GM21423 (cell line): ENCODE data around the gene CLMN.
"Not testable (repeated sequence)": the region's sequence is repeated elsewhere in the genome, so short reads cannot be mapped to it uniquely, and the experiment has no call there.

Experiments used
- ATAC-seq: cut with Tn5 transposase; IDR thresholded peaks from one replicate; pipeline ENCODE4 v1.9.1; 2021; ENCODE audit warnings: mild to moderate bottlenecking, moderate library complexity; ENCODE audit not compliant: unreplicated experiment

Gene CLMN

DNA sequence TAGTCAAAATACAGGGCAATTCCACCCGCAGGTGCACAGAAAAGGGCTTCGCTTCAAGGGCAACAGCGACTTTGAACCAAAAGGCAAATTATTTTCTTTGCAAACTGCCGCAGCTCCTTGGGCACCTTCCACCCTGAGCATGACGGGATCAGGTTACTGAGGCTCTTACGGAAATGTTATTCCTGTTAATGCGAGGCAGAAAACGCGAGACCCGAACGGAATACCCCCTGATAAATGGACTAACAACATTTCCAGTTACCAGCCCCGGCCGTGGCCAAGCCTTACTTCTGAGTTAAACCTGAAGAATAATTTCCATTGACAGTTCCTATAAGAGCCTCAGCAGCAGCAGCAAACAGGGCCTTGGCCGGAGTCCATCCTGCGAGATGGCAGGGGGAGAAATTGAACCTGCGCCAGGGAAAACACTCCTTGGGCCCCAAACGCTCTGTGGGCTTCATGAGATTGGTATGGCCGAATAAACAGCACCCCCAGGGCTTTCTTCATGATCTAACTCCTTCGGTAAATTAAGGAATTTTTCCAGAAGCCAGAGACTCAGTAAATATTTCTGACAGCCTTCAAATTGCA, 92.3 kb downstream of the CLMN start:
- ATAC-seq, result no peak

DNA sequence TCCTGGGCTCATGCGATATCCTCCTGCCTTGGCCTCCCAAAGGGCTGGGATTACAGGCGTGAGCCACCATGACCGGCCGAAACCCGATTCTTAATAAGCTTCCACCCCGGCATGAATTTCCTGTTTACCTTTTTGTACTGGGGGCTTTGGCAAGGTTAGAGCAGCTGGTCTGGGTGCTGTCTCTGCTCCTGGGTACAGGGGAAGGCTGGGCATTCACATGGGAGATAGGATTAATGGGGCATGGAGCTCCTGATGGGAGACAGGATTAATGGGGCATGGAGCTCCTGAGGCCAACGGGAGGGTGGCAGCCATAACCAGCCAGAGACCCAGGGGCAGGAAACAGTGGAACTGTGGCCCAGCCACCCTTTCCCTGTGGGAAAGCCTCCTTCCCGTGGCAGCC, 92.9 kb downstream of the CLMN start:
- no peak for ATAC-seq

DNA sequence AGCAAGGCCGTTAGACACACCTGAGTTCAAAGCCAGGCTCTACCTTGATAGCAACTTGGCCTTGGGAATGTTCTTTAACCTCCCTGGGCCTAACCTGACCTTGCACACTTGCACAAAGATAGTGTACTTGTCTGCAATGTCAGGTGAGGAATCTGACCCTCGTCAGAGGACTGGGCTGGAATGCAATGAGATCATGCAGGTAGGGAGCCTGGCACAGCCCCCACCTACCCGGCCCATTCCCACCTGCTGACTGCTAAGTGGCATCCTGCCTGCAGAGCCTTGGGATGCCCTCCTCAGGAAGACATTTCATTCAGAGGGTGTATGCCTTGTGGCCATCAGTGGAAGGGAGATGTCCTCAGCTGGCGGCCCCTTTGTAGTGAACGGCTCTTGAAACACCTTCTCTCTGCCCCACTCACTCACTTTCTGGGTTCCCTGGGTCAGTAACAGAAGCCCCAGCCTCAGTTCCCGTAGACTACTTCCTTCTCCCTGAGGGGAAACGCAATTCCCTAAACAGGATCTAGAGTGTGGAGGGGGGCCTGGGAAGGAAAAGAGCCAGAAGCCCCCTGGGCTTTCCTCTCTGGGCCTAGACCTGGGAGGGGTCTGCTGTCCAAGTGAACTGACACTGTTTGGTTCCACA, 94.3 kb downstream of the CLMN start:
- no peak for ATAC-seq

DNA sequence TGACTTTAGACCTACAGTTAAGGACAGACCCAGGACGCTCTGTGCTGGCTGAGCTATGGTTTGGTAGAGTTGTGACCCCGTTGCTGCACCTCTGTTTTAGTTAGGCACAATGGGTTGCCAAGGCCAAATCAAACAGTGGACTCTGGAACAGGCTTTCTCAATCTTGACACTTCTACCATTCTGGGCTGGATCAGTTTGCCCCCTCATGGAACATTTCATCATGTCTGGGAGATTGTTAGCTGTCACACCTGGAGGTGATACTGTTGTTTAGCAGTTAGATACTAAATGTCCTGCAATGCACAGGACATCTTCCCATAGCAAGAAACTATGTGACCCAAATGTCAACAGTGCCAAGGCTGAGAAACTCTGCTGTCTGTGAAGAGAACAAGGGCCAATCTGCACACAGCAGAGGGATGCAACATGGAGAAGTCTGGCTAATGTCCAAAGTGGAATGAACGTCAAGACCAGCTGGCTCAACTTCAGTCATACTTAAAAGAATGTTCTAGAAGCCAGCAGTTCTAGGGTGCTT, 96.8 kb downstream of the CLMN start:
- ATAC-seq, result no peak

DNA sequence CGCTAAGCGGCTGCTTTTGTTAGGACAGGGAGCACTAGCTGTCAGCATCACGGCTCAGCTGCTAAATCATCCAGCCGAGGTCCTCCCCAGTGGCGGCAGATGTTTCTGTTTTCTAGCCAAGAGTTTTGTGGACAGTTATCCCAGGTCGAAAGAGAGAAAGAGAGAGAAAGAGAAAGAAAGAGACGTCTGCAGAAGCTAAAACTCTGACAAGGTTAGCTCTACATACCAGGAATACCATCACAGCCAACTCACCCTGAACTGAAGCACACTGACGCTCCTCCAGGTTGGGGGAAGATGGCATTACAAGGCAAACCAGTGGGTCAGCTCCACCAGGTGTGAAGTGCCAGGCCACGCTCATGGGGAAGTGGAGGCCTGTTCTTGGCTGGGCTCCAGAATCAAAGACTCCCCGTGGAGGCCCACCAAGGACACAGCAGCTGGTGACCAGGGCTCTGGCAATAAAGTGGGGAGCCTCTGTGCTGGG, 97.5 kb downstream of the CLMN start:
- ATAC-seq, result no peak

DNA sequence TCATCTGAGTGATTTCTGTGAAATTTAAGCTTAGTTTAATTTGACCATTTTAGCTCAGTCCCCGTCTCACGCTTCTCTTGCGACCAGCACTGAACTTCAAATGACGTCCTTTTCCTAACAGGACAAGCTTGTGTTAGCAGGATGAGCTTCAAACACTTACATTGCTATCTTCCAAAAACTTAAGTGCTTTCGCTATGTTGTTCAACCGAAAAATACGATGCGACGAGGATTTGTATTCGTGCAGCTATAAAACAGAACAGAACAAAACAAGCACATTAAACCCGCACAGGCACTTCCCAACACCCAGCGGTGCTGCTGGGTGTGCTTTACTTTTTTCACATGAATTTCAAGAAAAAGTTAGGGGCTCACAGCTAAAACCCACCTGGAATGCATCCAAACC, 98.2 kb downstream of the CLMN start:
- ATAC-seq, result no peak

DNA sequence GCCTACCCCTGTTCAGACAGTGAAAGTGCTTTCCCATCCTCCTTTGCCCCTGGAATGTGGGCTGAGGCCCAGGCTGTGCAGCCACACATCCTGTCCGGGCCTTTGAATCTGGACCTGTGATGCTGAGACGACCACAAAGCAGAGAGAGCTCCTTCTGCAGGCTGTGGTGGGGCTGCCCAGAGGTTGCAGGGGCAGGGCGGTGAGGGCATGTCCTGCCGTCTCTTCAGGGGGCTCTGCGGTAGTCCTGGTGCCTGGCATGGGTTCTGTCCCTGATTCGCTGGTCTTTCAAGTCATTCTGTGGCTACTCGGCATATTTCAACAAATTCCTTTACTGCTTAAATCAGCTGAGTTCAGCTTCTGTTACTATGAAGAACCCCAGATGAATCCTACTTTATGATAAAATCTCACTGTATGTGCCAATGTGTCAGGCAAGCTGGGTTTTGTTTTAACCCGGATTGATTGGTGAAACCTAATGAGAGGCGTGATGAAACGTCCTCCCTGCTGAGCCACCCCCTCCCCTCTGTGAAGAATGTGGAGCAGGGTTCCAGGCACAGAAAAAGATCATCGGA, 99.0 kb downstream of the CLMN start:
- ATAC-seq, result no peak

DNA sequence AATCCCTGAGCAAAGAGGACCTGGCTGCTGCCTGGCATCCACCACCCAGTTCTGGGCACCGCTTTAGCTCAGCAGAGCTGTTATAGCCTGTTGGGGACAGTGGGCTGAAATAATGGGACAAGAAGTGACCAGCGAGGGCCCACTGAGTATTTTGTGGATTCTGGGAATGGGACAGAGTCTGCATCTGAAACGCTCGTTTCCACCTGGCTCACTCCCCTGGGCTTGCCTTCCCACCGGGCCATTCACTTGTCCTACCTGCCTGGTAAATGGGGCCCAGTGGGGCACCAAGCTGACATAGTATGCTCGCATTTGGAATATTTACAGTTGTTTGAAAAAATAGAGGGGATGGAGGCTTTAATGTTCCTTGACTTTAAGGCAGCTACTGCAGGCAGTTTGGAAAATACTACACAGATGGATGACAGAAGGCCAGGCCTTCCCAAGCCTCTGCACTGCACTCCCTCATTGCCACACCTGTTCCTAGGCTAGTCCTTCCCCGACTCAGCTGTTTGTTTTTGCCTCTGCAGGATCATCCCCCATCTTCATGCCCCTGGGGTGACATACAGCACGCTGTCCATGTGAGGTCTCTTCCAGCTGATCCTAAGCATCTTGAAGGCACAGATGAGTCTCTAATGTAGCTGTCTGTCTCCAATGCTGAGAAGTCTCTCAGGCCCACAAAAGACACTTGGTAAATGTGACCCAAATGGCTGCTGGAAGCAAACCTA, 101.1 kb downstream of the CLMN start:
- no peak for ATAC-seq

DNA sequence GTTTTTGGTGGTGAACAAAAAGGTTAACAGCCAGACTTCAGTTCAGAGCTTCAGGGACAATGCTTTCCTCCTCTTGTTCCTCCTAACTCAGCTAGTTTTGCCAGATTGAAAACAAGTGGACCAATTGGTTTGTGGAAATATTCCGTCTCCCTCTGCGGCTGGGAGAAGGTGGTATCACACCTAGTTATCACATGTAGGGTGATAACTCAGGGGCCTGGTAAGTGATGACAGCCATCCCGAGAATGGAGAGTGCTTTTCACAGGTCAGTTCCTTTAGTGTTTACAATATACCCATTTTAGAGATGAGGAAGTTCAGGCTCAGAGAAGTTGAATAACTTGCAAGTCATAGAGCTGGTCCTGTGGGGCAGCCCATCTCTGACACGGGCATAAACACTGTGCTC, 101.7 kb downstream of the CLMN start:
- ATAC-seq, result no peak

DNA sequence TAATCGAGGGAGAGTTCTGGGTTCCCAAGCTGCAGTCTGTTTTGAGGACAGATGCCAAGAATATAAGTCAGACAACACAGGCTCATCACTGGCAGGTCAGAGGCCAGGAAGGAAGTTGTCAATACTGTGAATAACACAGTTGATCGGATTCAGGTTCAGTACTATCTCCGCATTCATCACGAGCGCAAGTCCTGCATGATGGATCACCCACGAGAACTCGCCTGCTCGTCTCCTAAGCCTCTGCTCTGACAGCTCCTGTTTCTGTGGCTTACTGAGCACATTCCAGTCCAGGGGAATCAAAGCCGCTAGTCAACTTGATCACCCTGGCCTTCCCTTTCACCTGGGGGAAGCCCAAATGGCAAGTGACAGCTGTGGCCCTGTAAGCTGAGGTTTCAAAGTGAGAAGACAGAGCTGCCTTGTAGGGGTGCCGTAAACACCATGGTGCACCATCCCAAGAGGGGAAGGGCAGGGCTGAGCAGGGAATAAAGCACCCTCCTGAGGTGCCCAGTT, 102.3 kb downstream of the CLMN start:
- no peak for ATAC-seq

DNA sequence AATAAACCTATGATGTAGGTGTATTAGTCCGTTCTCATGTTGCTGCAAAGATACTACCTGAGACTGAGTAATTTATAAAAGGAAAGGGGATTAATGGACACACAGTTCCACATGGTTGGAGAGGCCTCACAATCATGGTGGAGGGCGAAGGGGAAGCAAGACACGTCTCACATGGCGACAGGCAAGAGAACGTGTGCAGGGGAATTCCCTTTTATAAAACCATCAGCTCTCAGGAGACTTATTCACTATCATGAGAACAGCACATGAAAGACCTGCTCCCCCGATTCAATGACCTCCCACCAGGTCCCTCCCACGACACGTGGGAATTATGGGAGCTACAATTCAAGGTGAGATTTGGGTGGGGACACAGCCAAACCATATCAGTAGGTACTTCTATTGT, 103.7 kb downstream of the CLMN start:
- no peak for ATAC-seq

DNA sequence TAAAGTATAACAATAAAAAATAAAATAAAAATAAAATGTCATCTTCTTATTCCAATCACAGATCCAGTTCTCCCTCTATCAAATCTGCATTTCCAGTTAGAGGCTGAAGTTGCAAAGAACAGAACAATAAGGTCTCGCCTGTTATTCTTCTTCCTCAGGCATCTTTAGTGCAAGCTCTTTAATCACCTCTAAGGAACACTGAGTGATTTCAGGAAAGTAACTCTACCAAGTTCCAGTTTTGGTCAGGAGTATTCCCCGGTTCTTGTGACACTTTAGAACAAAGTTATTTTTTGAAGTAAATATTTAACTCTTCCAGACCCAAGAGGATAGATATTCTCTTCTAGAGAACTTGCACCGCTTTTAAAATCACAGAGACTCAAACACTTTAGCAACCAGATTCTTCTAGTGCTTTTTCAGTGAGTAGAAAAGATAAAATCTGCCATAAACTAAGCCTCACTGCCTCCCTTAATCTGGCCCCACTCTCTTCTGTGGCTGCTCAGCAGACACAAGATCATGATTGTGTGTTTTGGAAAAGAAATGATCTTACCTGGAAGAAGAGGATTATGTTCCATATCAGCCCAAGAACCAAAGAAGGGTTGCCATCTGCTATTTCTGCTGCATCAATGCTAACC, 104.5 kb downstream of the CLMN start:
- ATAC-seq, result no peak

DNA sequence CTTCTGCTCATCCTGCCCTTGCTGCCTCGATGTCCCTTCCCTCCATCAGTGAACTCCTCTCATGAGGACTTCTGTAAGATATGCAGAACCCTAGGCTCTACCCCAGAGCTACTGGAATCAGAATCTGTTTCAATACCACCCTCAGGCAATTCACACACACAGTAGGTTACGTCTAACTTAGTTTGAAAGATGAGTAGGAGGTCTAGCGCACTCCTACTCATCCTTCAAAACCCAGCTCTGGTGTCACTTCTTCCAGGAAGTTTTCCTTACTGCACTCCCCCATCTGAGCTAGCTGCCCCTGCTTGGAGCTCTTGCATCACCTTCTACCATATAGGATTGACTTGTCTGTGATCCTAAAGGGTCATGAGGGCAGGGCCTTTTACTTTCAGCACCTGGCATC, 105.9 kb downstream of the CLMN start:
- ATAC-seq, result no peak

DNA sequence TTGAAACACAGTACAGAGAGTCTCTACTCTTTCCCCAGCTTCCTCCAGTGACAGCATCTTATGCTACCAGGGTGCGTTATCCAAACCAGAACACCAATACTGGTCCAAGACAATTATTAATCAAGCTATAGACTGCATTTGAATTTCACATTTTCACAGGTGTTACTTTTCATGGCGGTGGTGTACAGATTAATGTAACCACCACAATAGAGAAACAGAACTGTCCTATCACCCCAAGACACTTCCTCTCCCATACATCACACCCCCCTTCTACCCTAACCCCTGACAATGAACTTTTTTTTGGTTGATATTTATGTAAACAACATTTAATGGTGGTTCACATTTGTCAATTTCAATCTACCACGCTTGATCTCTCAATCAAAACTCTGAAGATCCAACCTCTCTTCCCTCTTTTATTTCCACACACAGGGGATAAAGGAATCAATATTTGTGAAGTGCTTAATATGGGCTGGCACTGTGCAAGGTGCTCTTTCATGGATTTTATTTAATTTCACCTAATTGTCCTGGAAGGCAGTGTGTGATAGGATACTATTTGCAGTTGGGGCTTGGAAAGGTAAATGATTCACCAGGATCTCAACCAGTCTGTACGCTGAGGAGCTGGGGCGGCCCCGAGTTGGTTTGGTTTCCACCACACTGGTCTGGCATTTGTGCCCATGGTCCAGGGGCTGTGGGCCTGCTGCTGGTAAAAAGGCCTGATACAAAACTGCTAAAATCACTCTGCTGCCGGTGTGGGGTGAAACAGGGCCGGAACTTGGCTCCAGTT, 107.8 kb downstream of the CLMN start:
- peak; percentile 73 for ATAC-seq

DNA sequence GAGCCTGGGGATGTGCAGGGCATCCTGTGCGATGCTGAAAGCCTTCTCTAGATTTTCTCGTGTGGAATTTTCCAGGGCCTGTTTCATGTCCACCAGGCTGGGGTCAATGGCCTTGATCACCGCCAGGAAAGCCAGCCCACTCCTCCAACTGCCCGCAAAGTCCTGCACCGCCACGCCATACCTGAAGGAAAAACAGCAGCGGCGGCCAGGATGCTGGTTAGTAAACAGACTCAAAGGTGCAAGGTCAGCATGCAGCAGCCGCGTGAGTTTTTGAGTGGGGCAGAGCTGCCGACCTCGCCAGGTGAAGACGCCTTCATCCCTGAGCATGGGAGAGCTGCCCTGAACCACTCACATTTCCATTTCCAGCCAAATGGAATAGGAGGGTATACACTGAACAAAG, 109.0 kb downstream of the CLMN start:
- no peak for ATAC-seq

DNA sequence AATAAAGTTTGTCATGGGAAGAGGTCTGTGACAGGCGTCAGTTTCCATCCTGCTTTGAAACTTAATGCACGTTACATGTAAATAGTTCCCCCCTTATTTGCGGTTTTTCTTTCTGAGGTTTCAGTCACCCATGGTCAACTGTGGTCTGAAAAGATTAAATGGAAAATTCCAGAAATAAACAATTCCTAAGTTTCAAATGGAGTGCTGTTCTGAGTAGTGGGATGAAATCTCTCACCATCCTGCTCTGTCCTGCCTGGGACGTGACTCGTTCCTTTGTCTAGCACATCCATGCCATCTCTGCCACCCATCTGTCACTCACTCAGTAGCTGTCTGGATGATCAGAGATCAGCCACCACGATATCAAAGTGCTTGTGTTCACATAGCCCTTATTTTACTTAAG, 111.1 kb downstream of the CLMN start:
- ATAC-seq, result no peak

DNA sequence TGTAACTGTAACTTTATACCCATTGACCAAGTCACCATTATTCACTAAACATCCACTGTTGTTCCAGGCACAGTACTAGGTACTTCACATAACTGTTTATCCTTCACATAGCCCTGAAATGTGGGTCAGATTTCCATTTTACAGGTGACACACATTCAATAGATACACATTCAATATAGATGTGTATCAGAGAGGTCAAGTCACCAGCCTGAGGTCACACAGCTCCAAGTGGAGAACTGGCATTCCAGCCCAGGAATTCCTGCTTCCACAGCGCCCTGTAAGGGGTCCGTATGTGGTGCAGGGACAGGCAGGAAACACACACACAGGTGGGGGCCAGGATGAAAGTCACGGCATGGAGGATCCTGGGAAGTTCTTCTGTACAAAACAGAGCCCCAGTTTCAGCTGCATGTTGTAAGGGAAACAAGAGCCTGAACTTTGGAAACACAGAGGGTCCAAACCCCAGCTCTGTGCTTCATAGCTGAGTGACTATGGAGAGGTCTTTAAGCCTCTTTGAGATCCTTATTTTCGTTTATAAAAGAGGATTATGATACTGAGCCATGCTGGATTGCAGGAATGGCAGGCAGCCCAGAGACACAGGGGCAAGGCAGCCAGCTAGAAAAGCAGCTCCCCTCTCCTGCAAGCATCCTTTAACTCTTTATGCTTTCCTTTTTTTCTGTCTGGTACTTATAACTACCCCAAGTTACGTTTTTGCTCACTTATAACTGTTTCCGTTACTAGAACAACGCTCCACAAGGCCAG, 112.1 kb downstream of the CLMN start:
- ATAC-seq, result no peak

DNA sequence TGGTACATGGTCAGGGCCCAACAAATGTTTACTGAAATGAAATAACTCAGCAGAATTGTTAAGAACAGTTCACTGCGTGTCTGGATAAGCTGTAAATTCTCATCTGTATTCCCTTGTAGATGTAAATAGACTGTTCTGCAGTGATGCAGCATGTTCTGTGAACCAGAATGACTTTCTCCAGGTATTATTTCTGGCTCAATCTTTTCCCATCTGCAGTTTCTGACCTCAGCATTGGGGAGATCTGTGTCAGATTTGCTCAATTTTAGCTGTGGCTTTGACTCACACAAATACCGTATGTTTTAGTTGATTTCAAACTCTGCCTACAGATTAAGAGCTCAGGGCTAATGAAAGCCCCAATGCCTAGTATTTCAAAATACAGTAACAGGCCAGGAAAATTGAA, 113.2 kb downstream of the CLMN start:
- no peak for ATAC-seq

DNA sequence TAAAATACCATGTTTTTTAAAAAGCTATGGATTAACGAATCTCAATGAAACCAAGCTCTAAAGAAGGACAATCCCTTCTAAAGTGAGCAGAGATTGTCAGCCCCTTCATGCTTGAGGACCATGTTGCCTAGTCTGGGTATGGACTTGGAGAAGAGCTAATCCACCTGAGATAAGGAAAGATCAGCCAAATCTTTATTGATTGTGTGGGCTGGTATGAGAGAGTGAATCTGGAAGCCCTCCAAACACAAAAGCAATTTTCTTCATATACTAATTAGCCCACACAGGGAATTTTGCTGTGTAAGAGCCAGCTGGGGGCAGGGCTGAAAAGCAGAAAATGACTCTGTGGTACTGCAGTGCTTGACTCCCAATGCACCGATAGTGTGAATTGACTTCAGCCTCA, 115.0 kb downstream of the CLMN start:
- no peak for ATAC-seq

DNA sequence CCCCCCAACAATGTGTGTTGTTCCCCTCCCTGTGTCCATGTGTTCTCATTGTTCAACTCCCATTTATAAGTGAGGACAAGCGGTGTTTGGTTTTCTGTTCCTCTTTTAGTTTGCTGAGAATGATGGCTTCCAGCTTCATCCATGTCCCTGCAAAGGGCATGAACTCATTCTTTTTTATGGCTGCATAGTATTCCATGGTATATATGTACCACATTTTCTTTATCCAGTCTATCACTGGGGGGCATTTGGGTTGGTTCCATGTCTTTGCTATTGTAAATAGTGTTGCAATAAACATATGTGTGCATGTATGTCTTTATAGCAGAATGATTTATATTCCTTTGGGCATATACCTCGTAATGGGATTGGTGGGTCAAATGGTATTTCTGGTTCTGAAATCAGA, 118.0 kb downstream of the CLMN start:
- ATAC-seq, result not testable (repeated sequence)
